Pancreas (tissue), 10 donors: ENCODE results near the gene ACOXL. TPM values are rescaled to one million over a fixed set of nuclear protein-coding genes. Genes with fewer than 3 reads are reported as not detected.

Experiments used
- ATAC-seq, 4 donors: fragments of 200-7000 bp; cut with Tn5 transposase; one replicate each; pipeline versions ENCODE4 v1.8.0 to v1.9.1; 2020; ENCODE audit warnings: mild to moderate bottlenecking in 4 of 4, moderate library complexity in 4 of 4
- DNase-seq, 6 donors: peaks; one replicate each; pipeline ENCODE4 v3.0.0-alpha.2; 2020
- FAIRE-seq: peaks from 2 replicates; lab custom pipeline; 2012; peaks lifted over from hg19 to GRCh38; lab: Jason Lieb, UNC
- H3K27ac ChIP-seq, 4 donors: fragments of 200-600 bp; sonication (generic); 1 replicate in 3 of 4; 2 replicates in 1 of 4; pipeline versions ENCODE4 v1.5.0 to v1.8.0; 2020
- H3K27me3 ChIP-seq, 4 donors: fragments of 200-600 bp; one replicate each; pipeline ENCODE4 v1.8.0; 2021
- H3K36me3 ChIP-seq, 3 donors: fragments of 200-600 bp; sonication (generic) in 1 of 3; one replicate each; pipeline versions ENCODE4 v1.5.0 to v1.8.0; 2020 to 2021
- H3K4me1 ChIP-seq, 3 donors: fragments of 200-600 bp; one replicate each; pipeline ENCODE4 v1.8.0; 2021
- H3K4me3 ChIP-seq, 4 donors: fragments of 200-600 bp; sonication (generic) in 2 of 4; one replicate each; pipeline versions ENCODE4 v1.5.0 to v1.8.0; 2020 to 2021
- H3K9me3 ChIP-seq, 4 donors: fragments of 200-600 bp; one replicate each; pipeline ENCODE4 v1.8.0; 2021
- WGBS, 2 donors: extraction: QIAGEN DNeasy Blood & Tissue Kit; methylation state at CpG; one replicate each; pipeline ENCODE4 v1.1.7; 2013; 5-methylcytosine and 5-hydroxymethylcytosine counted together
- intact Hi-C, 3 donors: fragments of 100-400 bp; cut with DNase I; formaldehyde crosslinking; loops; one replicate each; pipeline versions ENCODE4 v1.11.1 to v1.14.2; 2022
- polyA plus RNA-seq, 2 donors: library from polyadenylated mRNA; stranded (reverse); fragments of 200-250 nt; gene quantifications; one replicate each; pipeline ENCODE4 v1.2.3, GENCODE V29; 2013
- total RNA-seq, 6 donors: library from RNA; stranded (reverse); fragmentation: NEBNext Ultra II Directional in 4 of 6; extraction: Animal tissue kit (Norgen Biotek cat#: 25700) in 4 of 6; gene quantifications; one replicate each; pipeline versions ENCODE4 v1.2.1 to v1.2.4, GENCODE V29; 2021 to 2023
- TF ChIP-seq, protein P1 (sequence below), 4 donors: fragments of 200-600 bp; sonication (generic) in 3 of 4; IDR thresholded peaks; one replicate each; pipeline versions ENCODE4 v1.5.0 to v1.8.0; 2021; ENCODE audit warnings: antibody characterized with exemption in 4 of 4
- donor health status: healthy with polysubstance abuse.
- donor health status: DM: no; HTN: no; CAD: no; lungs with moderate emphysema.
- donor health status: DM: no; HTN: no; CAD: no.
- donor health status: control.
- donor health status: control.
- donor health status: Bipolar disorder and iron deficiency.
- donor health status: DM: yes; HTN: yes; CAD: no.
- donor health status: DM: no; HTN: no; CAD: no.
- donor health status: DM: no; HTN: no; CAD: no.
- donor health status: DM: yes; HTN: yes; CAD: no.

The ACOXL gene
- total and polyA plus RNA-seq, 8 donors, result 0.06 to 0.75 (median 0.21) TPM; not detected in 2

DNA sequence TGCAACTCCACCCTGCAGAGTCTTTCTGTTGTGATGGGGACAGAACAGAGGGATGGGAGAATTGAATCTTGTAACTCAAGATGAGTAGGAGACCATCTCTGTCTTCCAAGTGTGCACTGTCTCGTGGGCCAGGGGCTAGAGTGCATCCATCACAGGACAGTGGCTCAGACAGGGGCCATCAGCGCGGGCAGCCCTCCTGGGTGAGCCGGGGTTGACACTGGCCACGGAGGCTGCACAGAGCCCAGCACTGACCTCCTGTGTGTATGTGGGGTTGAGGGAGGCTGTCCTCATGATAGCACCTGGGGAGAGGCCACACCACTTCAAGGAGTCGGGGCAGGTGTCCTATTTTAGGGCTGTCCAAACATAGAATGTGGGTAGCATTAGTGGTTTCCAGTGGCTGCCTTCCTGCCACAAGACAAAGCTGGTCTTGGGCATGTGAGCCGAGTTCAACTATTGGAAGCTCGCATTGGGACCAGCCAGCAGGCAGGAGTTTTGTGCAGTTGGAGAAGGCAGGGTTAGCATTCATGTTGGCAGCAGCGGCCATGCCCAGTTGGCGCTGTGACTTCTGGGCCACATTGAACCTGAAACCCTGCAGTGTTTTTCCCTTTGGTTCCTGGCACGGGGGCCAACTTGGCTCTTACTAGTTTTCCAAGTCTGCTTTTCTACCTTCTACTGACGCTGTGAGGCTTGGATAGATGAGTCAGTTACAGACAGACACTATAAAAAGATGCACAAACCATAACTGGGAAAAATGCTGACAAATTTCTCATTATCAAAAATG is 45.3 kb downstream of the ACOXL start:
- no peak for FAIRE-seq
- TF ChIP-seq, protein P1, sequence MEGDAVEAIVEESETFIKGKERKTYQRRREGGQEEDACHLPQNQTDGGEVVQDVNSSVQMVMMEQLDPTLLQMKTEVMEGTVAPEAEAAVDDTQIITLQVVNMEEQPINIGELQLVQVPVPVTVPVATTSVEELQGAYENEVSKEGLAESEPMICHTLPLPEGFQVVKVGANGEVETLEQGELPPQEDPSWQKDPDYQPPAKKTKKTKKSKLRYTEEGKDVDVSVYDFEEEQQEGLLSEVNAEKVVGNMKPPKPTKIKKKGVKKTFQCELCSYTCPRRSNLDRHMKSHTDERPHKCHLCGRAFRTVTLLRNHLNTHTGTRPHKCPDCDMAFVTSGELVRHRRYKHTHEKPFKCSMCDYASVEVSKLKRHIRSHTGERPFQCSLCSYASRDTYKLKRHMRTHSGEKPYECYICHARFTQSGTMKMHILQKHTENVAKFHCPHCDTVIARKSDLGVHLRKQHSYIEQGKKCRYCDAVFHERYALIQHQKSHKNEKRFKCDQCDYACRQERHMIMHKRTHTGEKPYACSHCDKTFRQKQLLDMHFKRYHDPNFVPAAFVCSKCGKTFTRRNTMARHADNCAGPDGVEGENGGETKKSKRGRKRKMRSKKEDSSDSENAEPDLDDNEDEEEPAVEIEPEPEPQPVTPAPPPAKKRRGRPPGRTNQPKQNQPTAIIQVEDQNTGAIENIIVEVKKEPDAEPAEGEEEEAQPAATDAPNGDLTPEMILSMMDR (IDR thresholded peaks at IDR 0.05), result no peak
- DNase-seq, result no peak
- intact Hi-C loops, result no loop called here
- Histone ChIP-seq H3K9me3 (no peaks in the 10 kb centered on the region), H3K4me3 (no peak overlapping the region), H3K27me3 (no peaks in the 10 kb centered on the region), H3K4me1 (peaks cover 5 to 12% (median 10%) of the 10 kb centered on the region in 3 donors), H3K27ac (no peak overlapping the region), H3K36me3 (no peaks in the 10 kb centered on the region)
- no peak for ATAC-seq
- WGBS, 2 donors, result 84 to 89% methylated on average over 12 of the region's 12 CpGs

DNA sequence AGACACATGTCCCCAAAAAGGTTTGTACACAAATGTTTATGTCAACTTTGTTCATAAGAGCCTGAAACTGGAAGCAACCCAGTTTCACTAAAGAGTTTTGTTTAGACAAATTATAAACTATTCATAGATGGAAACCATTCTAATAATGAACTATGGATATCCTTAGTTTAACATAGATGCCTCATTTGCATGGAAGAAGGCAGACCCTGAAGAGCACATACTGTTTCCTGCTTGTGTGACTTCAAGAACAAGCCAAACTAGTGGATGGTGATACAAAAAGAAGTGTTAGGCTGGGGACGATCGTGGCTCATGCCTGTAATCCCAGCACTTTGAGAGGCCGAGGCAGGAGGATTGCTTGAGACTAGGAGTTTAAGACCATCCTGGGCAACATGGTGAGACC is 48.1 kb downstream of the ACOXL start:
- FAIRE-seq, result no peak
- 79 to 93% methylated on average over 3 of the region's 3 CpGs for WGBS, 2 donors
- TF ChIP-seq, protein P1 (IDR thresholded peaks at IDR 0.05), result no peak

DNA sequence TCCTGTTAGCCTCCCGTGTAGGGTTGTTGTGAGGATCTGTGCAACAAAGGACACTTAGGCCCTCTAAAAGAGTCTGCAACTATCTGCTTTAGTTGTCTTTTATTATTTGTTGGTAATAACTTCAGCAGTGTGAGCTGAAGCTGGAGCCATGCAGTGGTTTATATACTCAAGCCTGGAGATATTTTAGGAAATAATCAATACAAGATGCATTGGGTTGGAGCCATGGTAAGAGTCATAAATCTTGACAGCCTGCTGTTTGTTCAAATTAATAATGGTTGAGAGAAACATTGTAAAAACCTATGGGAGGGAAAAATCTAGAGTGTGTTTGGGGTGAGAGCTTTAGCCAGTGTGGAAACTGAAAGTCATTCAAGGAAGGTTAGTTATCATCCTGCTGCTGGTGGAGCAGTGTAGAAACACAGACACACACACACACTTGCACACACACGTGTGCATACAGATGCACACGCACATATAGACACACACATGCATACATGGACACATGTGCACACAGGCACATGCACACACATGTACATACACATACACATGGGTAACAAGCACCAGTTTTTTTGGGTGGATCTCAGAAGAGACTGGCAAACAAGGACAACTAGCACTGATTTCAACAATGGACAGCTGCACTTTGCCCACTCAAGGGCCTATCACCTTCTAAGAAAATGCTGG is 51.0 kb downstream of the ACOXL start:
- Histone ChIP-seq H3K27ac (no peak overlapping the region), H3K4me1 (no peaks in the 10 kb centered on the region), H3K4me3 (no peak overlapping the region), H3K27me3 (peaks cover 0 to 6% (median 0%) of the 10 kb centered on the region in 4 donors), H3K36me3 (no peaks in the 10 kb centered on the region), H3K9me3 (no peaks in the 10 kb centered on the region)
- DNase-seq (no peak), ATAC-seq (no peak), FAIRE-seq (no peak)
- TF ChIP-seq, protein P1 (IDR thresholded peaks at IDR 0.05), result no peak
- intact Hi-C loops, result no loop called here
- WGBS, 2 donors, result 46 to 57% methylated on average over 3 of the region's 3 CpGs

More for the DNA sequence above, 48.1 kb downstream of the ACOXL start:
- no peak overlapping the region for H3K27ac ChIP-seq
- no peaks in the 10 kb centered on the region for H3K9me3 ChIP-seq
- ATAC-seq (no peak), DNase-seq (no peak)
- no peak overlapping the region for H3K4me3 ChIP-seq
- H3K27me3 ChIP-seq, result peaks cover 0 to 2% (median 0%) of the 10 kb centered on the region in 4 donors
- no peaks in the 10 kb centered on the region for H3K36me3 ChIP-seq
- H3K4me1 ChIP-seq, result no peaks in the 10 kb centered on the region
- intact Hi-C loops, result no loop called here

DNA sequence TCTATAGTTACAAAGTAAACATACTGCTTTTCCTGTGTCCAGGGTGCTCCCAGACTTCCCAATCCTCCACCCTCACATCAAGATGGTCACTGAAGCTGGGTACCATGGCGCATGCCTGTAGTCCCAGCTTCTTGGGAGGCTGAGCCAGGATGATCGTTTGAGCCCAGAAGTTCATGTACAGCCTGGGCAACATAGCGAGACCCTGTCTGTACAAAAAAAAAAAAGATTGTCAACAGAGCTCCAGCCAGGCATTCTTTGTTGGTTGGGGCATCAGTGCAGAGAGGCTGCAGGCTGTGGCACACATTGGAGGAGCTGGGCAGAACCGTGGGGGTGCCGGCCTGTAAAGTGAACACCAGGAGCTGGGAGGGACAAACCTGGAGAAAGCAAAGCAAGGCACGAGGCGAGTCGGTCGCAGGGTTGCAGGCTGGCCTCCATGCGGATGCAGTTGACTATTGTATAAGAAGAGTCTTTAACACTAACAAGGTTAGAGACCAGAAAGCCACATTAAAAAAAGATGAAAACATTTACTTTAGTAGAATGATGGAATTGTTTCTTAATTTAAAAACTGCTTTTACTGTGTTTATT is 51.8 kb downstream of the ACOXL start:
- intact Hi-C loops, result no loop called here
- 75 to 83% methylated on average over 10 of the region's 10 CpGs for WGBS, 2 donors
- Histone ChIP-seq H3K27ac (no peak overlapping the region), H3K4me1 (no peaks in the 10 kb centered on the region), H3K36me3 (no peaks in the 10 kb centered on the region), H3K27me3 (peaks cover 0 to 6% (median 0%) of the 10 kb centered on the region in 4 donors), H3K4me3 (no peak overlapping the region), H3K9me3 (no peaks in the 10 kb centered on the region)
- FAIRE-seq (no peak), DNase-seq (no peak), ATAC-seq (no peak)
- TF ChIP-seq, protein P1 (IDR thresholded peaks at IDR 0.05), result no peak
